Measurements from ENCODE around the gene DIAPH2. TPM values are rescaled to one million over a fixed set of nuclear protein-coding genes. Genes with fewer than 3 reads are reported as not detected.
"Not testable (repeated sequence)": the region's sequence is repeated elsewhere in the genome, so short reads cannot be mapped to it uniquely, and the experiment has no call there.

The DIAPH2 gene
- polyA plus RNA-seq, 1 donor, result 9.5 TPM

DNA sequence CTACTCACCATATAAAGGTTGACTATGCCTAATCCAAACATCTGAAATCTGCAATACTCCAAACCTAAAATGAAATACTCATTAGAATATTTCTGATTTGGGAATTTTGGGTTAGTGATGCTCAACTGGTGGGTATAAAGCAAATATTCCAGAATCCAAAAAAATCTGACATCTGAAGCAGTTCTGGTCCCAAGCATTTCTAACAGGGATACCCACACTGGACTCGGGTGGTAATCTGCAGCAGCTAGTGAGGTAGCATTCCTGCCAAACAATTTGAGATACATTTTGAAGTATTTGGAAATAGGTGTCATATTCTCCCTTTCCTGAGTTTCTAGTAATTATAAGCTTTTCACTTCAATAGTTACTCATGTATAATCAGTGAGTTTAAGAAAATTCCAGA is 149.5 kb downstream of the DIAPH2 start:
- no peak for DNase-seq

DNA sequence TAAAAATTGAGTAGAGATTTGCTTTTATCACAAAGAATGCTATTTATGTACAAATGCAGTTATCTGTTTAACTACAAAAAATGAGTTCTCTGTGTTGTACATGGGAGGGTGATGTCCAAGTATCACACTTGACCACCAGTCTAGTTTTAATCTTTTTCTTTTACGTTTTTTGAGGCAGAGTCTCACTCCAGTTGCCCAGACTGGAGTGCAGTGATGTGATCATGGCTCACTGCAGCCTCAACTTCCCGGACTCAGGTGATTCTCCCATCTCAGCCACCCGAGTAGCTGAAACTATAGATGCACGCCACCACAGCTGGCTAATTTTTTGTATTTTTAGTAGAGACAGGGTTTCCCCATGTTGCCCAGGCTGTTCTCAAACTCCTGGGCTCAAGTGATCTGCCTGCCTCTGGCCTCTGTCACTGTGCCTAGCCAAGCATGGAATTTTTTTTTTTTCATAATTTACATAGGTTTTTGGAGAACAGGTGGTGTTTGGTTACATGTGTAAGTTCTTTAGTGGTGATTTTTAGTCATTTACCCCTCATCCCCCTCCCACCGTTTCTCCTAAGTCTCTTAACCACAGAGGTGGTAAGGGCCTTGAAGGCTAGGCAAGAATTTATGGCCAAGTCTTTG is 151.1 kb downstream of the DIAPH2 start:
- no peak for DNase-seq

GRCh38 chrX:96837808-96838207 is 153.2 kb downstream of the DIAPH2 start:
- no peak for DNase-seq

DNA sequence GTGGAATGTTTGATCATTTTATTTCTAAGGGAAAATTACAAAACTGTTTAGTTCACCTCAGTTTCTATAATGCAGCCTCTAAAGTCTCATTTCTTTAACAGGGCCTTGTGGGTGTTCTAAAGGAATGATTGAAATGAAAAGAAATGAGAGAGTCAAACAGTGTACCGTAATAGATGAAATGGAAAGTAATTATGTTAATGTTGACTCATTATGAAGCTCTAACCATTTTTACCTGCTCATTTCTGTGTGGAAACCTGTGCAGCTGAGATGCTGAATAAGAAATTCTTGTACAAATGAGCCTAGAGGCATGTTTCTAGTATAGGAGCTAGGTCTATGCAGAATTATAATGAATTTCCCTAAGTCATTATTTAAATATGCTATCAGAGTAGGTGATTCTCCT is 153.9 kb downstream of the DIAPH2 start:
- no peak for DNase-seq

DNA sequence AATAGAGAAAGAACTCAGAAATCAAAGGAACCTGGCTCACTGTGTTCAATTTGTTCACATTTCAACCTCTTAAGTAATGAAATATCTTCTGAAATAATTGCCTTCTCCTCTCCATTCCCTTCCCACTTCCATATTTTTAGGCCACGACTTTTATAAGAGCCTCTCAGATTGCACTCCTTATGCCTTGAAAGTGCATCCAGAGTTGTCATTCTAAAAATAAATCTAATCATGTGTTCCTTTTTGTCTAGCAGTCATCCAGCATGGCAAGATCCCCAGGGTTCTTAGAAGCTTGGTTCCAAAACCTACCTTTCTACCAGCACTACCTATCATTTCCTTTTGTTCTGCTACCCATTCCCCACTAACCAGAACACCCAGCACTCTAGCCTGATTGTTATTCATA is 156.7 kb downstream of the DIAPH2 start:
- DNase-seq, result no peak

DNA sequence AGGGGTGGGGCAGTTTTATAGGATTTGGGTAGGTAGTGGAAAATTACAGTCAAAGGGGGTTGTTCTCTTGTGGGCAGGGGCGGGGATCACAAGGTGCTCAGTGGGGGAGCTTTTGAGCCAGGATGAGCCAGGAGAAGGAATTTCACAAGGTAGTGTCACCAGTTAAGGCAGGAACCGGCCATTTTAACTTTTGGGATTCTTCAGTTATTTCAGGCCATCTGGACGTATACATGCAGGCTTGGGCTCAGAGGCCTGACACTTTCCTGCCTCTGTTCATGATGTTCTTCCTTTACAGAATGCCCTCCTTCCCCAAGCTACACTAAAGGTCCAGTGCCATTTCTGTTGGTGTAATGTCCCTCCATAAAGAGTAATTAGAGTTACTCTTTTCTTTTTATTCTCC is 157.2 kb downstream of the DIAPH2 start:
- DNase-seq, result not testable (repeated sequence)

GRCh38 chrX:96843566-96843965 is 158.9 kb downstream of the DIAPH2 start:
- DNase-seq, result no peak

GRCh38 chrX:96846841-96847240 is 162.2 kb downstream of the DIAPH2 start:
- no peak for DNase-seq

DNA sequence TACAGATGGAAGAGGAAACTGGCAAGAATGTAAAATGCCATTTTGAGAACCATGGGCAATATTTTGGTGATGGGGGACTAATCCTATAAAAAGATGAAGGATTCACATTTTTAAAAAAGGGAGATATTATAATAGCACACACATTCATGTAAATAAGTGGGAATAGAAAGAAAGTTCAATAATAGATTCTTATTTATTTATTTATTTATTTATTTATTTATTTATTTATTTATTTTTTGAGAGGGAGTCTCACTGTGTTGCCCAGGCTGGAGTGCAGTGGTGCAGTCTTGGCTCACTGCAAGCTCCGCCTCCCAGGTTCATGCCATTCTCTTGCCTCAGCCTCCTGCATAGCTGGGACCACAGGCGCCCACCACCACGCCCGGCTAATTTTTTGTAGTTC is 174.8 kb downstream of the DIAPH2 start:
- not testable (repeated sequence) for DNase-seq

- no peak for DNase-seq
These were observed 176.6 kb downstream of the DIAPH2 start for GRCh38 chrX:96861218-96861617.

DNA sequence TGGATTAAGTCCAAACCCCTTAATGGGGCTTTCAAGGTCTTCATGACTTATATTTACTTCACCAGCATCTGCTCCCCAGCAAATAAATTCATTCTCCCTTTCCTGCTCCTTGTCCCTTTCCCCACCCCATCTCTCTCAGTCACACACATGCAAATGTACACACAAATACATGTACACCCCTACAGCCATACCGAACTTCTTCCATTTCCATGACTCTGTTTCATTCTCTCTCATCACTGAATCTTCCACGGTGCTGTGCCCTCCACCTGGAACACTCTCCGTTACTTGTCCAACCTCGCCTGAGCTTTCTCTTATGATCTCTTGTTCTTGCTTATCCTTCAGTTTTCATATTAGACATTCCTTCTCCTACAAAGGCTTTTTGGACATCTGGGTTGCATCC is 177.0 kb downstream of the DIAPH2 start:
- no peak for DNase-seq

- no peak for DNase-seq
These were observed 199.0 kb downstream of the DIAPH2 start, which contains the start of gene RPA4 for GRCh38 chrX:96883608-96884007. Gene RPA4 (plus strand): TSS chrX:96883908. CDS start chrX:96884311, 403 bp downstream.

DNA sequence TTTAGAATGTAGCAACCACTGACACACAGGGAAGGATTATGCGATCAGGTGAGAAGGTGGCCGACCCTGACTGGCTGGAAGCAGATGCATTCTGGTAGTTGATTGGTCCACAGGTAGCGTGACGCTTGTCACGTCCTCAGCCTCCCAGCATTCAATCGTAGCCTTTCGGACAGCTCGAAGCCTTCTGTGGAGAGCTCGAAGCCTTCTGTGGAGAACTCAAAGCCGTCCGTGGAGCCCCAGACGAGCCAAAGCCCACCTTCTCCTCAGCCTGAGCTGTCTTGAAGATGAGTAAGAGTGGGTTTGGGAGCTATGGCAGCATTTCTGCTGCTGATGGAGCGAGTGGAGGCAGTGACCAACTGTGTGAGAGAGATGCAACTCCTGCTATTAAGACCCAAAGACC is 199.4 kb downstream of the DIAPH2 start:
- DNase-seq, result no peak

GRCh38 chrX:96889726-96890125 is 205.1 kb downstream of the DIAPH2 start:
- no peak for DNase-seq

DNA sequence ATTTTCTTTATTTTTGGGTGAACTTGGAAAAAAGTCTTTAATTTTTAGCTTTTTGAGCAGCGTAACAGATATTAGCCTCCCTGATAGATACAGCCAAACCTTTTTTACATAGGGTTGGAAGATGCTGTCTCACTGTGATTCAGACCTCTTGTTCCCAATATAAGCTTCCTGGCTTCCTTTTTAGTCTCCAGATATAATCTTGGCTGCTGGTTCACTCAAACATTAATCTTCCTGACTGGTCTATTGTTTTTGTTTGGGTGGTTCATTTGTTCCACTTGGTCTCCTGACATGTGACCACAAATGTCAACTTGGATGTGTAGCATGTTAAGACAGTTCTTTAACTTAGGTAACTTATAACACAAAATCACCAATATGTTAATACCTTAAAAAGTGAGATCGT is 222.1 kb downstream of the DIAPH2 start:
- no peak for DNase-seq

DNA sequence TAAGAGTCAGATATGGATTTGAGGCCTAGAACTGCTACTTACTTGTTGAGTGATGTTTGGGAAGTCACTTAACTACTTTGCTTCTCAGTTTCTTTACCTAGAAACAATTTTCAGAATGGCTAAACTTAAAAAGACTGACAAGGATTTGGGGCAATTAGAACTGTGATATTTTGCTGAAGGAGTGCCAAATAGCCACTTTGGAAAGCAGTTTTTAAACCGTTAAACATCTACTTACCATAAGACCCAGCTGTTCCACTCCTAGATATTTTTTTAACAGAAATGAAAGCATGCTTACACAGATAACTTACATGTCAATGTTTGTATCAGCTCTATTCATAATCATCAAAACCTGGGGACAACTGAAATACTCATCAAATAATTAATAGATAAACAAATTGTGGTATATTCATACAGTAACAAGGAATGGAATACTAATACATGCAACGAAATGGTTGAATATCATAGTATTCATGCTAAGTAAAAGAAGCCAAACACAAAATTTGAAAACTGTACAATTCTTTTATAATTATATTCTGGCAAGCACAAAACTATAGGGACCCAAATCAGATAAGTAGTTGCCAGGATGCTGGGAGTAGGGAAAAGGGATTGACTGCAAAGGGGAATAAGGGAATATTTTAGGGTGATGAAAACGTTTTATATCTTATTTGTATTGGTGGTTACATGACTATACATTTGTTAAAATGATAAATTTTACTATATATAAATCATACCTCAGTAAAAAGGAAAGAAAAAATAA is 223.1 kb downstream of the DIAPH2 start:
- DNase-seq, result no peak

- DNase-seq, result no peak
These were observed 224.6 kb downstream of the DIAPH2 start for GRCh38 chrX:96909291-96909690.

GRCh38 chrX:96918864-96919263 is 234.2 kb downstream of the DIAPH2 start:
- no peak for DNase-seq

DNA sequence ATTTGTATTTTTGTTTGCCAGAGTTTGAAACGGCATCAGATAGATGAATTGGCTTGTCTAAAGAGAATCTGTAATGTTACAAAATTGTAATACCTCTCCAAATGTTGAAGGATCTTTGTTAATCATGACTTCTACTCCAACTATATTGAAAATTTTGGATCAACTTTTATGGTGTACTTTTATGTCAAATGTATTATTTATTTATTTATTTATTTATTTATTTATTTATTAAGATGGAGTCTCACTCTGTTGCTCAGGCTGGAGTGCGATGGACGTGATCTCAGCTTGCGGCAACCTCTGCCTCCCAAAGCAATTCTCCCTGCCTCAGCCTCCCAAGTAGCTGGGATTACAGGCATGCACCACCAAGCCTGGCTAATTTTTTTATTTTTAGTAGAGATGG is 235.0 kb downstream of the DIAPH2 start:
- DNase-seq, result no peak

GRCh38 chrX:96924581-96924980 is 239.9 kb downstream of the DIAPH2 start:
- no peak for DNase-seq

- no peak for DNase-seq
These were observed 244.4 kb downstream of the DIAPH2 start for GRCh38 chrX:96929036-96929435.

GRCh38 chrX:96957718-96958117 is 273.1 kb downstream of the DIAPH2 start:
- no peak for DNase-seq

DNA sequence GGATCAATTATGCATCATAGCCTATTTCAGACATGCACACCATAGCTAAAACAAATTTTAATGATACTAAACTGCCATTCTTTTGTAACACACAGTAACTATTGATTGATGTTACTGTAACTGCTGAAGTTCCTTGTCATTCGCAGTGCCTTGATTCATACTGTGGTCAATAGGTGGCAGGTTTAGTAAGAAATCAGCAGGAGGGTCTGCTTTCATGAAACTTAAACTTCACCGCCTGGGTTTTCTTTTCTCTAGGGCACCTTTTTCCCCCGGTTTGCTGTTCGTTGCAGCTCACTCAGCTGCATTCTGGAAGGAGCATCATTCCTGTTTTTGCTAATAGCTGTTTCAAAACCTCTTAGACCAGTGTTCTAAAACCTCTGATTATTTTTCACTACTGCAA is 287.2 kb downstream of the DIAPH2 start:
- DNase-seq, result no peak

GRCh38 chrX:96978906-96979305 is 294.3 kb downstream of the DIAPH2 start:
- no peak for DNase-seq

Measured in hindlimb muscle (tissue), 1 donor.